Measurements from ENCODE around the gene GET4.

GET4 gene

DNA sequence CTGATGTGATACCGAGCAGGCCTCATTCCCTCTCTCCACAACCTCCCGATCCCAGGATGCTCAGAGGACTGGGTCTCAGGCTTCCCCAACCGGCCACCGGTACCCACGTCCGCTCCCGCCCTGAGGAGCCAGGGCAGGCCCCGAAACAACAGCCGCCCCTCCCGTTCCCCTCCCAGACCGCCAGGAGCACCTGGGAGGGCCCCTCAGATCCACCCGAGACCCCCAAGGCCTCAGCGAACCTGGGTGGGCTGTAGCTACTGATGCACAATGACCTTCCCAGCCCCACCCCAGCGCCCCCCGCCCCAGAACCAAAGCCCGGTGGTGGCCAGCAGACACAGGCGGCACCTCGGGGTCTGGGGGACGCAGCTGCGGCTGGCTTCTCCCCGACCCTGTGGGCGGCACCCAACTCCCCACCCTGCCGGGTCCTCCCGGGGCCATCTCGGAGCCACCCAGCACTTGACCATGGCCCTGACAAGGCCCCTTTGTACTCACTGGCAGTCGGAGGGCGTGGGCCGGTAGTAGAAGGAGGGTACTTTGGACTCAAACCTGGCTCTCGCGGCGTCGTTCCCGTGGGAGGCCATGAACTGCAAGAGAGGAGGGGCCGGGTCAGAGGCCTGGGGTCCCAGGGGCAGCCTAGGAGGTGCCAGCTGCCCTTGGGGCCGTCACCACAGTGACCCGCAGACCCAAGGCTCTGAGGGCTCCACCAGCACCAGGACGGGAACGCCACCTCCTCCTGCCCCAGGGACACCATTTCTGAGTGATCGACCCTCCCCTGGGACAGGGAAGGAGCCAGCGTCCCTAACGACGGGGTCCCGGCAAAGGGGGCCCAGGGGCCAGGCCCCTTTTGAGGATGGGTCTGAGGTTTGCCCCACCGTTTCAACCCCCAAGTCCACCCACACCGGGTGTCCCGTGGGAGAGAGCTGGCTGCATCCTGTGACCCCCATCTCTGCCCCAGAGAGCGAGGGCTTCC lies 50.0 kb downstream of the GET4 start:
- H3K36me3 ChIP-seq (ENCODE audit: control insufficient read depth in 2 of 2, insufficient read depth in 1 of 2, low read length in 2 of 2): no peaks in the 10 kb centered on the region; a peak in 1 of 3 replicates
- ChIA-PET CTCF (no interaction called here), POLR2A (no interaction called here)
- H3K4me1 ChIP-seq (ENCODE audit: control insufficient read depth, insufficient read depth, low read length): no peaks in the 10 kb centered on the region
- TF ChIP-seq ZNF600 (tag by site-specific recombination; IDR thresholded peaks at IDR 0.05) (no peak), YY1 (tag by site-specific recombination; IDR thresholded peaks at IDR 0.05) (no peak), IKZF3 (tag by site-specific recombination; IDR thresholded peaks at IDR 0.05) (no peak), ZFP37 (tag by site-specific recombination; IDR thresholded peaks at IDR 0.05) (no peak), ZNF140 (tag by site-specific recombination; IDR thresholded peaks at IDR 0.05) (no peak), ZNF16 (tag by site-specific recombination; IDR thresholded peaks at IDR 0.05; ENCODE audit: low read depth) (no peak), ZNF280C (tag by site-specific recombination; IDR thresholded peaks at IDR 0.05) (no peak), GLI2 (tag by site-specific recombination; IDR thresholded peaks at IDR 0.05; ENCODE audit: borderline replicate concordance, low read depth) (no peak), ZNF394 (tag by site-specific recombination; IDR thresholded peaks at IDR 0.05; ENCODE audit: borderline replicate concordance) (no peak), ZNF701 (tag by site-specific recombination; IDR thresholded peaks at IDR 0.05) (no peak), ZNF549 (tag by site-specific recombination; IDR thresholded peaks at IDR 0.05) (no peak), SETDB1 (IDR thresholded peaks at IDR 0.05; ENCODE audit: insufficient read length, low read length) (no peak), ZNF610 (tag by site-specific recombination; IDR thresholded peaks at IDR 0.05; ENCODE audit: borderline replicate concordance) (no peak), ZNF146 (tag by site-specific recombination; IDR thresholded peaks at IDR 0.05) (no peak)
- no peaks in the 10 kb centered on the region for H3K9me3 ChIP-seq (ENCODE audit: control insufficient read depth, insufficient read depth, low read depth, low read length)
- no peak overlapping the region for H3K4me3 ChIP-seq (ENCODE audit: low read depth, low read length)
- no peak overlapping the region for H3K27ac ChIP-seq (ENCODE audit: extremely low read depth, low read depth, low read length)

DNA sequence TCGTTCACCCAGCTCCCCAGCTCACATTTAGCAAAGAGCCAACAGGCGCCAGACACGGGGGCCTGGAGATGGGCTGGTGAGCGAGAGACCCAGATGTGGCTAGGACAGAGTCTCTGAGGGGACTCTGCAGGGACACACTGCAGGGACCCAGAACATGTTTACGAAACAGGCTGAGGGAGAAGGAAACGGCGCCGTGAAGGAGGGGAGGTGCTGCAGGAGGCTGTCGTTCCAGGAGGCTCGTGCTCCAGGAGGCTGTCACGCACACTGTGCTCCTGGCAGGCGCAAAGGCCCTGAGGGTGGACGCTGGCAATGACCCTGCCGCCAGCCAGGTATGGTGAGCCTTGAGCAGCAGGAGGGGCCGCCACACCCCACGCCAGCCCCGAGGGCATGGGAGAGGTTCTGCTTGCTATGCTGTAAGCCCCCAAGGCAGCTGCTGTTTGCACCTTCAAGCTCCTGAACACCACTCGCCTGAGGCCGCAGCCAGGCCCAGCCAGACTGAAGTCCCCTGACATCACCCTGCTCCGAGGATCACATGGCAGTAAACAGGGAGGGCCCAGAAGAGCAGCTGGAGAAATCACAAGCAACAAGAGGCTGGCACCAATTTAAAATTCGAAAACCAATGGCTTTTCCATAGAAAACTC lies 50.8 kb downstream of the GET4 start:
- no peaks in the 10 kb centered on the region for H3K4me1 ChIP-seq (ENCODE audit: control insufficient read depth, insufficient read depth, low read length)
- no peak overlapping the region for H3K27ac ChIP-seq (ENCODE audit: extremely low read depth, low read depth, low read length)
- ChIA-PET POLR2A (no interaction called here), CTCF (no interaction called here)
- no peak overlapping the region for H3K4me3 ChIP-seq (ENCODE audit: low read depth, low read length)
- no peaks in the 10 kb centered on the region for H3K9me3 ChIP-seq (ENCODE audit: control insufficient read depth, insufficient read depth, low read depth, low read length)
- H3K36me3 ChIP-seq (ENCODE audit: control insufficient read depth in 2 of 2, insufficient read depth in 1 of 2, low read length in 2 of 2): no peaks in the 10 kb centered on the region; a peak in 1 of 3 replicates
- no peak for TF ChIP-seq ZNF202 (tag by site-specific recombination; IDR thresholded peaks at IDR 0.05; ENCODE audit: borderline replicate concordance)
- TF ChIP-seq YY2 (tag by site-specific recombination; IDR thresholded peaks at IDR 0.05): no peak
- TF ChIP-seq KLF10 (tag by site-specific recombination; IDR thresholded peaks at IDR 0.05): no peak
- TF ChIP-seq ZFP69B (tag by site-specific recombination; IDR thresholded peaks at IDR 0.05): no peak
- peak; percentile 68 for TF ChIP-seq ZIC2 (tag by site-specific recombination; IDR thresholded peaks at IDR 0.05)
- TF ChIP-seq, protein P1, sequence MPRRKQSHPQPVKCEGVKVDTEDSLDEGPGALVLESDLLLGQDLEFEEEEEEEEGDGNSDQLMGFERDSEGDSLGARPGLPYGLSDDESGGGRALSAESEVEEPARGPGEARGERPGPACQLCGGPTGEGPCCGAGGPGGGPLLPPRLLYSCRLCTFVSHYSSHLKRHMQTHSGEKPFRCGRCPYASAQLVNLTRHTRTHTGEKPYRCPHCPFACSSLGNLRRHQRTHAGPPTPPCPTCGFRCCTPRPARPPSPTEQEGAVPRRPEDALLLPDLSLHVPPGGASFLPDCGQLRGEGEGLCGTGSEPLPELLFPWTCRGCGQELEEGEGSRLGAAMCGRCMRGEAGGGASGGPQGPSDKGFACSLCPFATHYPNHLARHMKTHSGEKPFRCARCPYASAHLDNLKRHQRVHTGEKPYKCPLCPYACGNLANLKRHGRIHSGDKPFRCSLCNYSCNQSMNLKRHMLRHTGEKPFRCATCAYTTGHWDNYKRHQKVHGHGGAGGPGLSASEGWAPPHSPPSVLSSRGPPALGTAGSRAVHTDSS (tag by site-specific recombination; IDR thresholded peaks at IDR 0.05): no peak
- no peak for TF ChIP-seq PRDM6 (tag by site-specific recombination; IDR thresholded peaks at IDR 0.05)
- no peak for TF ChIP-seq KLF7 (tag by site-specific recombination; IDR thresholded peaks at IDR 0.05; ENCODE audit: borderline replicate concordance)
- TF ChIP-seq ZNF600 (tag by site-specific recombination; IDR thresholded peaks at IDR 0.05): peak; percentile 42; the same call in 1 of the 2 replicates
- TF ChIP-seq ZNF221 (tag by site-specific recombination; IDR thresholded peaks at IDR 0.05; ENCODE audit: borderline replicate concordance): no peak
- peak; percentile 58 for TF ChIP-seq ZNF623 (tag by site-specific recombination; IDR thresholded peaks at IDR 0.05)
- no peak for TF ChIP-seq ZNF645 (tag by site-specific recombination; IDR thresholded peaks at IDR 0.05)
